Measurements from ENCODE around the gene SARDH. TPM values are rescaled to one million over a fixed set of nuclear protein-coding genes. Genes with fewer than 3 reads are reported as not detected.

SARDH gene
- total RNA-seq, 1 experiment from 2014 or later, result 5.6 TPM

DNA sequence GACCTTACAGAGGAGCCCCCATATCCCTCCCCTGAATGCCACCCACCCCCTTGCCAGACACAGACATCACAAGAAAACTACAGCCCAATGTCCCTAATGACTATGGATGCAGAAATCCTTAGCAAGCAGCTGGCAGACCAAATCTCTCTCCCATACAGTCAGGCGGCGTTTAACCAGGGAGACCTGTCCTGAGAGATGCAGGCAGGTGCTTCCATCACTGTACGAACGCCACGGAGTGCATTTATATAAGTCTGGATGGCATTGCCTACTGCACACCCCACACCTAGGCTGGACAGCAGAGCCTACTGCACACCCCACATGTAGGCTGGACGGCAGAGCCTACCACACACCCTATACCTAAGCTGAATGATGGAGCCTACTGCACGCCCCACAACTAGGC lies 34.4 kb upstream of the SARDH start:
- Histone ChIP-seq H3K9me2 (ENCODE audit: insufficient read depth) (no peaks in the 10 kb centered on the region), H3K4me3 (replicated peaks in 1 of 2; ENCODE audit: low read depth in 1 of 2, low read length in 2 of 2) (no peak overlapping the region), H3K36me3 (ENCODE audit: control insufficient read depth in 1 of 2, insufficient read depth in 2 of 2, low read length in 2 of 2) (peaks cover 5 to 32% of the 10 kb centered on the region in 2 experiments), H3K9ac (ENCODE audit: low read length) (no peak overlapping the region), H3K79me2 (ENCODE audit: insufficient read depth, low read length) (no peaks in the 10 kb centered on the region), H2AFZ (ENCODE audit: low read depth, low read length, poor library complexity, severe bottlenecking) (no peak overlapping the region), H3K27ac (ENCODE audit: low read depth, low read length) (no peak overlapping the region), H3K27me3 (ENCODE audit: insufficient read depth, low read length) (no peaks in the 10 kb centered on the region), H4K20me1 (ENCODE audit: insufficient read depth) (no peaks in the 10 kb centered on the region), H3K9me3 (ENCODE audit: control insufficient read depth in 1 of 2, insufficient read depth in 1 of 2, low read depth in 1 of 2, low read length in 2 of 2) (peaks cover 5 to 13% of the 10 kb centered on the region in 2 experiments; a peak in 2 of 4 replicates), H3K4me2 (ENCODE audit: low read length) (no peak overlapping the region), H3K4me1 (ENCODE audit: control insufficient read depth in 1 of 2, insufficient read depth in 2 of 2, low read length in 2 of 2) (no peaks in the 10 kb centered on the region)
- TF ChIP-seq EZH2phosphoT487 (IDR thresholded peaks at IDR 0.05; ENCODE audit: borderline replicate concordance) (no peak), CBX3 (IDR thresholded peaks at IDR 0.05; ENCODE audit: low read depth) (no peak), TCF7L2 (IDR thresholded peaks at IDR 0.05; ENCODE audit: borderline replicate concordance, extremely low read depth, insufficient read depth, insufficient read length) (no peak), ZFX (IDR thresholded peaks at IDR 0.05) (no peak), SRF (IDR thresholded peaks at IDR 0.05; ENCODE audit: low read depth) (no peak), ZNF274 (IDR thresholded peaks at IDR 0.05; ENCODE audit: low read depth, low read length) (no peak), POLR2AphosphoS5 (IDR thresholded peaks at IDR 0.05; ENCODE audit: low read depth, low read length) (no peak), JUND (IDR thresholded peaks at IDR 0.05) (no peak), POLR2A (IDR thresholded peaks at IDR 0.05; ENCODE audit: borderline replicate concordance, extremely low read depth, insufficient read depth, insufficient read length) (no peak), FOSL1 (IDR thresholded peaks at IDR 0.05; ENCODE audit: low read depth) (no peak), CEBPB (IDR thresholded peaks at IDR 0.05; ENCODE audit: low read depth) (no peak), SP1 (IDR thresholded peaks at IDR 0.05; ENCODE audit: low read depth) (no peak), RAD21 (IDR thresholded peaks at IDR 0.05; ENCODE audit: low read depth) (no peak), EGR1 (IDR thresholded peaks at IDR 0.05; ENCODE audit: low read depth) (no peak)
- TF ChIP-seq, protein P1, sequence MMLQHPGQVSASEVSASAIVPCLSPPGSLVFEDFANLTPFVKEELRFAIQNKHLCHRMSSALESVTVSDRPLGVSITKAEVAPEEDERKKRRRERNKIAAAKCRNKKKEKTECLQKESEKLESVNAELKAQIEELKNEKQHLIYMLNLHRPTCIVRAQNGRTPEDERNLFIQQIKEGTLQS (IDR thresholded peaks at IDR 0.05), result no peak
- TF ChIP-seq, protein P2, sequence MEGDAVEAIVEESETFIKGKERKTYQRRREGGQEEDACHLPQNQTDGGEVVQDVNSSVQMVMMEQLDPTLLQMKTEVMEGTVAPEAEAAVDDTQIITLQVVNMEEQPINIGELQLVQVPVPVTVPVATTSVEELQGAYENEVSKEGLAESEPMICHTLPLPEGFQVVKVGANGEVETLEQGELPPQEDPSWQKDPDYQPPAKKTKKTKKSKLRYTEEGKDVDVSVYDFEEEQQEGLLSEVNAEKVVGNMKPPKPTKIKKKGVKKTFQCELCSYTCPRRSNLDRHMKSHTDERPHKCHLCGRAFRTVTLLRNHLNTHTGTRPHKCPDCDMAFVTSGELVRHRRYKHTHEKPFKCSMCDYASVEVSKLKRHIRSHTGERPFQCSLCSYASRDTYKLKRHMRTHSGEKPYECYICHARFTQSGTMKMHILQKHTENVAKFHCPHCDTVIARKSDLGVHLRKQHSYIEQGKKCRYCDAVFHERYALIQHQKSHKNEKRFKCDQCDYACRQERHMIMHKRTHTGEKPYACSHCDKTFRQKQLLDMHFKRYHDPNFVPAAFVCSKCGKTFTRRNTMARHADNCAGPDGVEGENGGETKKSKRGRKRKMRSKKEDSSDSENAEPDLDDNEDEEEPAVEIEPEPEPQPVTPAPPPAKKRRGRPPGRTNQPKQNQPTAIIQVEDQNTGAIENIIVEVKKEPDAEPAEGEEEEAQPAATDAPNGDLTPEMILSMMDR (IDR thresholded peaks at IDR 0.05 in 2 of 3, conservative IDR thresholded peaks at IDR 0.05 in 1 of 3; ENCODE audit: borderline replicate concordance in 1 of 3, insufficient read depth in 1 of 3, low read depth in 2 of 3, low read length in 2 of 3), result no peak
- TF ChIP-seq, protein P3, sequence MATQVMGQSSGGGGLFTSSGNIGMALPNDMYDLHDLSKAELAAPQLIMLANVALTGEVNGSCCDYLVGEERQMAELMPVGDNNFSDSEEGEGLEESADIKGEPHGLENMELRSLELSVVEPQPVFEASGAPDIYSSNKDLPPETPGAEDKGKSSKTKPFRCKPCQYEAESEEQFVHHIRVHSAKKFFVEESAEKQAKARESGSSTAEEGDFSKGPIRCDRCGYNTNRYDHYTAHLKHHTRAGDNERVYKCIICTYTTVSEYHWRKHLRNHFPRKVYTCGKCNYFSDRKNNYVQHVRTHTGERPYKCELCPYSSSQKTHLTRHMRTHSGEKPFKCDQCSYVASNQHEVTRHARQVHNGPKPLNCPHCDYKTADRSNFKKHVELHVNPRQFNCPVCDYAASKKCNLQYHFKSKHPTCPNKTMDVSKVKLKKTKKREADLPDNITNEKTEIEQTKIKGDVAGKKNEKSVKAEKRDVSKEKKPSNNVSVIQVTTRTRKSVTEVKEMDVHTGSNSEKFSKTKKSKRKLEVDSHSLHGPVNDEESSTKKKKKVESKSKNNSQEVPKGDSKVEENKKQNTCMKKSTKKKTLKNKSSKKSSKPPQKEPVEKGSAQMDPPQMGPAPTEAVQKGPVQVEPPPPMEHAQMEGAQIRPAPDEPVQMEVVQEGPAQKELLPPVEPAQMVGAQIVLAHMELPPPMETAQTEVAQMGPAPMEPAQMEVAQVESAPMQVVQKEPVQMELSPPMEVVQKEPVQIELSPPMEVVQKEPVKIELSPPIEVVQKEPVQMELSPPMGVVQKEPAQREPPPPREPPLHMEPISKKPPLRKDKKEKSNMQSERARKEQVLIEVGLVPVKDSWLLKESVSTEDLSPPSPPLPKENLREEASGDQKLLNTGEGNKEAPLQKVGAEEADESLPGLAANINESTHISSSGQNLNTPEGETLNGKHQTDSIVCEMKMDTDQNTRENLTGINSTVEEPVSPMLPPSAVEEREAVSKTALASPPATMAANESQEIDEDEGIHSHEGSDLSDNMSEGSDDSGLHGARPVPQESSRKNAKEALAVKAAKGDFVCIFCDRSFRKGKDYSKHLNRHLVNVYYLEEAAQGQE (IDR thresholded peaks at IDR 0.05; ENCODE audit: low read depth), result no peak
- TF ChIP-seq, protein P4, sequence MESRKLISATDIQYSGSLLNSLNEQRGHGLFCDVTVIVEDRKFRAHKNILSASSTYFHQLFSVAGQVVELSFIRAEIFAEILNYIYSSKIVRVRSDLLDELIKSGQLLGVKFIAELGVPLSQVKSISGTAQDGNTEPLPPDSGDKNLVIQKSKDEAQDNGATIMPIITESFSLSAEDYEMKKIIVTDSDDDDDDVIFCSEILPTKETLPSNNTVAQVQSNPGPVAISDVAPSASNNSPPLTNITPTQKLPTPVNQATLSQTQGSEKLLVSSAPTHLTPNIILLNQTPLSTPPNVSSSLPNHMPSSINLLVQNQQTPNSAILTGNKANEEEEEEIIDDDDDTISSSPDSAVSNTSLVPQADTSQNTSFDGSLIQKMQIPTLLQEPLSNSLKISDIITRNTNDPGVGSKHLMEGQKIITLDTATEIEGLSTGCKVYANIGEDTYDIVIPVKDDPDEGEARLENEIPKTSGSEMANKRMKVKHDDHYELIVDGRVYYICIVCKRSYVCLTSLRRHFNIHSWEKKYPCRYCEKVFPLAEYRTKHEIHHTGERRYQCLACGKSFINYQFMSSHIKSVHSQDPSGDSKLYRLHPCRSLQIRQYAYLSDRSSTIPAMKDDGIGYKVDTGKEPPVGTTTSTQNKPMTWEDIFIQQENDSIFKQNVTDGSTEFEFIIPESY (IDR thresholded peaks at IDR 0.05; ENCODE audit: extremely low read depth, insufficient replicate concordance, low read length), result no peak
- TF ChIP-seq, protein P5, sequence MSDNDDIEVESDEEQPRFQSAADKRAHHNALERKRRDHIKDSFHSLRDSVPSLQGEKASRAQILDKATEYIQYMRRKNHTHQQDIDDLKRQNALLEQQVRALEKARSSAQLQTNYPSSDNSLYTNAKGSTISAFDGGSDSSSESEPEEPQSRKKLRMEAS (IDR thresholded peaks at IDR 0.05), result no peak
- POLR2A ChIA-PET, result no interaction called here
- intact Hi-C loops (cut with micrococcal nuclease), result no loop called here
- RAD21 ChIA-PET (ENCODE audit: low non-redundant PET in 1 of 2, low total read pairs in 2 of 2, uncharacterized antibody in 2 of 2, unreplicated experiment in 2 of 2), result no interaction called here
- ATAC-seq (no peak), DNase-seq (ENCODE audit: low read depth, low spot score) (no peak)
- CTCF ChIA-PET, result interaction anchor here (1.8 kb wide), 1 partner anchor 10 kb away, joined by 7 read pairs; no protein-coding TSS in a partner anchor
- BruUV-seq (replicated peaks), result no TSS peak

Measured in HCT116 (cell line).